DND-41 (cell line): ENCODE data around the gene ARRDC2.
A peak's percentile ranks its signal among the peaks of the same experiment; 100 is the strongest.

ENCODE experiments used
- ATAC-seq: fragments of 200-7000 bp; cut with Tn5 transposase; 3 replicates; pipeline ENCODE4 v1.9.1; 2021; ENCODE audit warnings: low read depth; ENCODE audit not compliant: insufficient read depth
- DNase-seq: peaks from one replicate; pipeline ENCODE4 v3.0.0-alpha.2; 2020
- H2AFZ ChIP-seq: 2 replicates; pipeline ENCODE4 v1.6.0; 2012; ENCODE audit warnings: low read depth, low read length
- H3K27ac ChIP-seq: 2 replicates; pipeline ENCODE4 v1.5.1; 2012; ENCODE audit warnings: low read length, inconsistent platforms
- H3K27me3 ChIP-seq: fragments of 200-600 bp; sonication (generic); 2 replicates; pipeline ENCODE4 v1.6.0; 2012; ENCODE audit warnings: low read length, mild to moderate bottlenecking, inconsistent platforms; ENCODE audit not compliant: insufficient read depth, poor library complexity
- H3K36me3 ChIP-seq: 2 replicates; pipeline ENCODE4 v1.5.1; 2012; ENCODE audit warnings: low read length, inconsistent platforms; ENCODE audit not compliant: insufficient read depth
- H3K4me1 ChIP-seq: 2 replicates; pipeline ENCODE4 v1.5.1; 2012; ENCODE audit warnings: mild to moderate bottlenecking, low read length; ENCODE audit not compliant: insufficient read depth
- H3K4me2 ChIP-seq: 2 replicates; pipeline ENCODE4 v1.6.0; 2012; ENCODE audit warnings: mild to moderate bottlenecking, moderate library complexity, low read length, inconsistent platforms; ENCODE audit not compliant: insufficient read depth
- H3K4me3 ChIP-seq, 2 experiments: fragments of 200-600 bp in 1 of 2; shearing (Covaris generic) in 1 of 2; 2 replicates each; pipeline ENCODE4 v1.5.1; 2012 to 2016; ENCODE audit warnings: inconsistent platforms in 2 of 2, low read length in 2 of 2, mild to moderate bottlenecking in 2 of 2, low read depth in 1 of 2, moderate library complexity in 1 of 2
- H3K79me2 ChIP-seq: 2 replicates; pipeline ENCODE4 v1.6.0; 2012; ENCODE audit warnings: low read length, inconsistent platforms; ENCODE audit not compliant: insufficient read depth
- H3K9ac ChIP-seq: 2 replicates; pipeline ENCODE4 v1.6.0; 2012; ENCODE audit warnings: low read depth, mild to moderate bottlenecking, inconsistent platforms, low read length, moderate library complexity
- H3K9me3 ChIP-seq: 2 replicates; pipeline ENCODE4 v1.5.1; 2012; ENCODE audit warnings: low read length, moderate library complexity, mild to moderate bottlenecking, inconsistent platforms; ENCODE audit not compliant: insufficient read depth, severe bottlenecking
- H4K20me1 ChIP-seq: 2 replicates; pipeline ENCODE4 v1.6.0; 2012; ENCODE audit warnings: low read length; ENCODE audit not compliant: insufficient read depth
- CTCF ChIP-seq: IDR thresholded peaks from 2 replicates; pipeline ENCODE4 v1.5.1; 2012; ENCODE audit warnings: borderline replicate concordance, low read length, moderate library complexity, mild to moderate bottlenecking; ENCODE audit not compliant: poor library complexity, severe bottlenecking; ENCODE audit errors: extremely low read depth
- EZH2 ChIP-seq: IDR thresholded peaks from 3 replicates; pipeline ENCODE4 v1.6.1; 2012; ENCODE audit warnings: borderline replicate concordance, low read depth, mild to moderate bottlenecking, moderate library complexity, low read length, inconsistent platforms; ENCODE audit not compliant: severe bottlenecking

ARRDC2 gene

DNA sequence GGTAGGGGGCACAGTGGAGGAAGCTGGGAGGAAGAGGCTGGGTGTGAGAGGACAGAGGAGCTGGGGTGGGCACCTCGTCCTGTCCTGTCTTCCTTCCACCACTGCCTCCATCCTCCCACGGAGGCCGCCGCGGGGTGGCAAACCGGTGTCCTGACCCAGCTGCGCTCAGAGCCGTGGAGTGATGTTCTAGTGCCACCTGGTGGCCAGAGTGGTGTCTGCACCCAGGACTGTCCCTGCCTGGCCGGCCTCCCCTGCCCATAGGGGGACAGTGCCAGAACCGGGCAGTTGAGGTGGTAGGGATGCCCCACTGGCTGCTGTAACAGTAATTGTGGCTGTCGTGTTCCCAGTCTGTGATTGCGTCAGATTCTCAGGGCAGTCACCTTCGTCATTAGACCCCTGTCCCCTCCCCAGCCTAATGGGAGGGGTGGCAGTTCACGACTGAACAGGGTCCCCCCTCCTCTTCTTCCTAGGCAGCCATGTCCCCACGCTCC is 11.1 kb upstream of the ARRDC2 start:
- peaks cover 5% of the 10 kb centered on the region; the same call in 1 of the 2 replicates for H3K79me2 ChIP-seq
- TF ChIP-seq CTCF: peak; percentile 99
- no peak for TF ChIP-seq EZH2
- H3K4me3 ChIP-seq: no peak overlapping the region
- DNase-seq (peak; percentile 78), ATAC-seq (peak; percentile 76)
- H2AFZ ChIP-seq: no peak overlapping the region
- H3K27me3 ChIP-seq: no peaks in the 10 kb centered on the region
- no peaks in the 10 kb centered on the region for H3K36me3 ChIP-seq
- H4K20me1 ChIP-seq: no peaks in the 10 kb centered on the region
- no peak overlapping the region for H3K4me2 ChIP-seq
- no peak overlapping the region for H3K9ac ChIP-seq
- no peak overlapping the region for H3K27ac ChIP-seq
- no peaks in the 10 kb centered on the region for H3K9me3 ChIP-seq
- H3K4me1 ChIP-seq: peaks cover 26% of the 10 kb centered on the region

DNA sequence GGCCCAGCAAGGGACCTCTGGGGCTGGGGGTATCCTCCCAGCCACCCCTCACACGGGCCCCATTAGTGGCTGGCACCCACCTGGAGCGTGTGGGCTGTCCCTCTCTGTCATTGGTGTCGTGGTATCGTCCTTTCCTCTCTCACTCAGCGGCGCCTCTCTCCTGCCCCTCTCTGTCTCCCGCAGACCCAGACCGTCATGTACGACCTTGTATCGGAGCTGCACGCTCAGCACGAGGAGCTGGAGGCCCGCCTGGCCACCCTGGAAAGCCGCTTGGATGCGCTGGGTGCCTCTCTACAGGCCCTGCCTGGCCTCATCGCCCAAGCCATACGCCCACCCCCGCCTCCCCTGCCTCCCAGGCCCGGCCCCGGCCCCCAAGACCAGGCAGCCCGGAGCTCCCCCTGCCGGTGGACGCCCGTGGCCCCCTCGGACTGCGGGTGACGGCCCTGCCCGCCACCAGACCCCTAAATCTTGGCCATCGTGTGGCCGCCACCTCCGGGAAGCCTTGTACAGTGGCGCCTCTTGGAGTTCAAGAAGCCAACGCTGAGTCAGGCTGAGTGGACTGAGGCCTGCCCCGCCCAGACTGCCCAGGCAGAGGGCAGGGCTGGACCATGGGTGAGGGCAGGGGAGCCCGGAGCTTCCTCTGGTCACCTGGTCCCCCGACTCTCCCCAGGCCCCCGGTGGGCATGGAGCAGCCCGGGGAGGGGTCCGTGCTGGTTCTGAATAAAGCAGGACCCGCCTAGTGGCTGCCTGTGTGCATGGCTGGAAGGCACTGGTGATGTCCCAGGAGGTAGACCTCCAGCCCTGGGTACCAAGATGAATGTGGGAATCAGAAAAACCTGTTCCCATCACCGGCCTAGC is 9.8 kb upstream of the ARRDC2 start:
- Histone ChIP-seq H2AFZ (no peak overlapping the region), H3K36me3 (no peaks in the 10 kb centered on the region), H3K27me3 (no peaks in the 10 kb centered on the region), H3K4me1 (peaks cover 37% of the 10 kb centered on the region), H3K27ac (no peak overlapping the region), H3K9ac (no peak overlapping the region), H3K4me3 (no peak overlapping the region), H3K9me3 (no peaks in the 10 kb centered on the region), H4K20me1 (no peaks in the 10 kb centered on the region), H3K4me2 (no peak overlapping the region), H3K79me2 (peaks cover 10% of the 10 kb centered on the region)
- DNase-seq: no peak
- ATAC-seq: no peak
- TF ChIP-seq CTCF (peak; percentile 24), EZH2 (no peak)

DNA sequence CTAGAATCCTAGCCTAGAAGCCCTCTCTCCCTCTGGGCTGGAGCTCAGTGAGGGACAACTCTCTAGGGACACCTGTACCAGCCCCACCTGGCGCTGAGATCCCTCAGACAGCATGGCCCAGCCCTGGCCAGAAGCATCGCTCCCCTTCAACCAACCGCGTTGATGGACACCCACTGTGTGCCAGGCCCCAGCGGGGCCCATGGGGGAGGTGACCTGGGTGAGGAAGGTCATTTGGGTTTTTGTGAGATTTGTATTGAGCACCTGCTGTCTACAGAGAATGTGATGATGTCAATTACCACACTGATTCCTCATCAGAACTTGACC is 9.2 kb upstream of the ARRDC2 start:
- H3K27ac ChIP-seq: no peak overlapping the region
- no peak overlapping the region for H3K4me3 ChIP-seq
- peaks cover 37% of the 10 kb centered on the region for H3K4me1 ChIP-seq
- no peaks in the 10 kb centered on the region for H3K9me3 ChIP-seq
- TF ChIP-seq CTCF (no peak), EZH2 (no peak)
- no peak overlapping the region for H3K9ac ChIP-seq
- DNase-seq: no peak
- no peak for ATAC-seq
- no peaks in the 10 kb centered on the region for H3K27me3 ChIP-seq
- H3K36me3 ChIP-seq: no peaks in the 10 kb centered on the region
- H4K20me1 ChIP-seq: no peaks in the 10 kb centered on the region
- H3K4me2 ChIP-seq: no peak overlapping the region
- peaks cover 10% of the 10 kb centered on the region for H3K79me2 ChIP-seq
- no peak overlapping the region for H2AFZ ChIP-seq
